Esophagus squamous epithelium (tissue), 4 donors: ENCODE data around the gene TAF4B.

ENCODE experiments used
- CTCF ChIP-seq, 6 experiments: fragments of 450-650 bp in 4 of 6; fragments of 200-600 bp in 2 of 6; sonication (generic) in 2 of 6; IDR thresholded peaks; one replicate each; pipeline ENCODE4 v1.5.1; 2016 to 2019; ENCODE audit warnings: antibody characterized with exemption in 6 of 6, mild to moderate bottlenecking in 4 of 6, moderate library complexity in 4 of 6
- POLR2A ChIP-seq, 4 donors: fragments of 450-650 bp; IDR thresholded peaks; one replicate each; pipeline ENCODE4 v1.6.1; 2017; ENCODE audit warnings: antibody characterized with exemption in 4 of 4, mild to moderate bottlenecking in 4 of 4, moderate library complexity in 3 of 4

- no peak for TF ChIP-seq CTCF (IDR thresholded peaks at IDR 0.05)
- no peak for TF ChIP-seq POLR2A (IDR thresholded peaks at IDR 0.05)
These were observed 2.5 kb downstream of the TAF4B start for GRCh38 chr18:26228562-26229260.
